Breast epithelium (tissue), 3 donors: ENCODE measurements around the gene RAD51D.

Source experiments
- CTCF ChIP-seq, 3 donors: fragments of 450-650 bp; IDR thresholded peaks; one replicate each; pipeline ENCODE4 v1.5.1; 2016 to 2017; ENCODE audit warnings: antibody characterized with exemption in 3 of 3, mild to moderate bottlenecking in 3 of 3, moderate library complexity in 3 of 3
- POLR2A ChIP-seq: fragments of 450-650 bp; IDR thresholded peaks from one replicate; pipeline ENCODE4 v1.6.1; 2016; ENCODE audit warnings: antibody characterized with exemption, mild to moderate bottlenecking, moderate library complexity
- POLR2AphosphoS5 ChIP-seq, 3 donors: sonication (generic); formaldehyde crosslinking; IDR thresholded peaks; one replicate each; pipeline ENCODE4 v1.6.1; 2017; ENCODE audit warnings: antibody characterized with exemption in 3 of 3

DNA sequence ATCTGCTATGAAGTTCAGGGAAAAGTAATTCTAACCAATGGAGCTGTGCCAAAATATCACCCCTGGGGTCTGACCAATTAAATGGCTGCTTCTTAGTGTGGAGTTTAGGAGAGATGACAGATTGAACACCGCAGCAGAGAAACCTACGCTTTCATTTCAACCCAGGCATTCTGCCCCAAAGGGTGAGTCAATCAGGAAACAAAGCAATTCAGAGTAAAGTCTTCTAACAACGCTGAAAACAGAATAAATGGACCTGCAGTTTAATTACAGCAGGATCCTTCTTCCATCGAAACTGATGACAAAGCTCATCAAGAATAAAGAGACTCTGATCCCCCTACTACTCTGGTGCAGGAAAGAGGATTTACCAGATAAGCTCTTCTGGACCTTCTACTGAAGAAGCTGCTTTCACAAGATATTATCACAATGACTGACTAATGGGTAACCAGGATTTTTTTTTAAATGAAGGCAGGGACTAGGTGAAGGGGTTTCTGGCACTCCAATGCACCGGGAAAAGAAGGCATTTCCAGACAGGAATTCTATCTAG is 72.8 kb downstream of the RAD51D start:
- no peak for TF ChIP-seq POLR2A
- no peak for TF ChIP-seq CTCF (IDR thresholded peaks at IDR 0.05)
- TF ChIP-seq POLR2AphosphoS5 (IDR thresholded peaks at IDR 0.05): no peak
